Measurements from ENCODE around the gene KSR1.

The KSR1 gene

DNA sequence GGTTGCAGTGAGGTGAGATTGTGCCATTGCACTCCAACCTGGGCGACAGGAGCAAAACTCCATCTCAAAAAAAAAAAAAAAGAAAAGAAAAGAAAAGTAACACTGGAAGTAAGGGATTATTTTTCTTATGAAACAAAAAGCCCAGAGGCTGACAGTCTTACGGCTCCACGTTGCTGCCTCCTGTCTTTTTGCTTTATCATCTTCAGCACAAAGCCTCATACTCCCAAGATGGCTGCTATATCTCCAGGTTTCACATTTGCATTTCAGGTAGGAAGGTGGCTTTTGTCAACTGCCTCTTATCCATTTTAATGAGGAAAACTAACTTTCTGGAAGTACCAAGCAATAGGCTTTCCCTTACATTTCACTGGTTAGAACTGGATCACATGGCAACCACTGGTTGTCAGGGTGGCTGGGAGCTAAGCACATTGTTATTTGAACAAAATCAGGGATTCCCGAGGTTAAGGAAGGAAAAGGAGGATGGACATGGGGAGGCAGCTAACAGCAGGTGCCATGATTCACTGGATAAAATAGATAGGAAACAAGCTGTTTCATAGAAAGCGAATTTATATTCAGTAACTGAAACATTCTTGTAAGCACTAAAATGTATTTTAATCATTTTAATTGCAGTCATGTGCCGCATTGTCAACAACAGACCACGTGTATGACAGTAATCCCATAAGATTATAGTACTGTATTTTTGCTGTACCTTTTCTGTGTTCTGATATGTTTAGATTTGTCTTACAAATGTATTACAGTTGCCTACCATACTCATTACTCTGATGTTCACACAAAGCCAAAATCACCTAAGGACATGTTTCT is 58.6 kb downstream of the KSR1 start:
- DNase-seq (ENCODE audit: low read depth) = no peak

DNA sequence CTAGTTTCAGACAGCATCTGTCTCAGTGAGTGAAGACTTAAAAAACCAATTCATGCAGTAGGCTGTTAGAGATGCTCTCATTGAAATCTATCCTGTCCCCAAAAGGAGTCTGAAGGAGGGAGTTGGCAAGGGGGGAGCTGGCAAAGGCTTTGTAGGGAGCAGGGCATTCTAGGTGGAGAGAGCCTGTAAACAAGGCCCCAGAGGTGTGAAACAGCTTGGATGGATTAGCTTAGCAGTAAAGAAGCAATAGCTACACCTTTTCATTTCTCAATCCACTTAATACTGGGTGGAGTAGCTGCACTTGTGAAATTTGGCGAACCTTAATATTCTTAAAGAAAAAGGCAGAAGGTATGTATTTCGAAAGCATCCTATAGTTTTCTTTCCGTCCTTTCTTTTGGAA is 61.8 kb downstream of the KSR1 start:
- no peak for DNase-seq (ENCODE audit: low read depth)

GRCh38 chr17:27518545-27519521 is 62.6 kb downstream of the KSR1 start:
- no peak for DNase-seq (ENCODE audit: low read depth)

- no peak for DNase-seq (ENCODE audit: low read depth)
These were observed 63.3 kb downstream of the KSR1 start for GRCh38 chr17:27519550-27519949.

DNA sequence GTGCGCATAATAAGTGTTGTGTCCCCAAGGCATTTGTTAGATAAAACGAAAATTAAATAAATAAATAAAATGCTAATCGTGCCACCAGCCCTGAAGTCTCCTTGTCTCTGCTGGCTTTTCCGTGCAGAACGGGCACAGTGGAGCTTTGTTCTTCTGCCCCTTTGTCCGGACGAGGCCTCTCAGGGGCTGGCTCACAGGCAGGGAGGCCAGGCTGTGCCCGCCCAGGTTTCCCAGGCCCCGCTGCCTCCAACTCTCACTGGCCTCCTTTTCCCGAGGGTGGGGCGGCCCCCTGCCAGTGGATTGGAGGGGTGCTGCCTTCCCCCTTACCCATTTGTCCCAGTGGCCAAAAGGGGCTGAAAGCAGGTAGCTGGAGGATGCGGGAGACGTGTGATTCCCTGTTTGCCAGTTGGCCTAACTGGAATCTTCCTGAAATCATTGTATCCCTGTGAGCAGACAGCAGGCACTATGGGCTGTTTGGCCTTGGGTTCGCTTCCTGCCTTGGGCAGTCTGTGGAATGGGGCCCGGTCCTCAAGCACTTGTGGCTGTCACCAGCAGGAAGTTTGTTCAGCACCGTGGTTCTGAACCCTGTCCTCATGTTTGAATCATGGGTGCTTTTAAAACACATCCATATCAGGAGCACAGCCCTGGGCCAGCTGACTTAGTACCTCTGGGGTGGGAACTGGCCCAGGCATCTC is 64.4 kb downstream of the KSR1 start:
- no peak for DNase-seq (ENCODE audit: low read depth)

DNA sequence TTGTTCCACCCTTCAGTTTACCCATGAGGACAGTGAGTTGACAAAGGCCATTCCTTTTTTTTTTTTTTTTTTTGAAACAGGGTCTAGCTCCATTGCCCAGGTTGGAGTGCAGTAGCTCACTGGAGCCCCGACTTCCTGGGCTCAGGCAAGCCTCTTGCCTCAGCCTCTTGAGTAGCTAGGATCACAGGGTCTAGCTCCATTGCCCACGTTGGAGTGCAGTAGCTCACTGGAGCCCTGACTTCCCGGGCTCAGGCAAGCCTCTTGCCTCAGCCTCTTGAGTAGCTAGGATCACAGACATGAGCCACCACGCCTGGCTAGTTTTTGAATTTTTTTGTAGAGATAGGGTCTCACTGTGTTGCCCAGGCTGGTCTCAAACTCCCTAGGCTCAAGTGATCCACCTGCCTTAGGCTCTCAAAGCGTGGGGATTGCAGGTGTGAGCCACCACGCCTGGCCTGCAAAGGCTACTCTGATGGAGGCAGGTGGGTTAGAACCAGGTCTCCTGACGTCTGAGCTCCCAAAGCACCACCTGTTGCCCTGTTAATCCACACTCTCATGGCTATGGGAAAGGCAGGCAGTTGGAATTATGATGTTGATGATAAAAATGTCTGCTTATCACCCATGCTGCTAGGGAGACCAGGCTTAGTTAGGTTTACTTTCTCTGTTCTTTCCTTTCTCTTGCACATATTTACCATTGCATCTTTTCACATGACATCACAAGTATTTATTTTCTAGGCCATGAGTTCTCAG is 65.2 kb downstream of the KSR1 start:
- no peak for DNase-seq (ENCODE audit: low read depth)

DNA sequence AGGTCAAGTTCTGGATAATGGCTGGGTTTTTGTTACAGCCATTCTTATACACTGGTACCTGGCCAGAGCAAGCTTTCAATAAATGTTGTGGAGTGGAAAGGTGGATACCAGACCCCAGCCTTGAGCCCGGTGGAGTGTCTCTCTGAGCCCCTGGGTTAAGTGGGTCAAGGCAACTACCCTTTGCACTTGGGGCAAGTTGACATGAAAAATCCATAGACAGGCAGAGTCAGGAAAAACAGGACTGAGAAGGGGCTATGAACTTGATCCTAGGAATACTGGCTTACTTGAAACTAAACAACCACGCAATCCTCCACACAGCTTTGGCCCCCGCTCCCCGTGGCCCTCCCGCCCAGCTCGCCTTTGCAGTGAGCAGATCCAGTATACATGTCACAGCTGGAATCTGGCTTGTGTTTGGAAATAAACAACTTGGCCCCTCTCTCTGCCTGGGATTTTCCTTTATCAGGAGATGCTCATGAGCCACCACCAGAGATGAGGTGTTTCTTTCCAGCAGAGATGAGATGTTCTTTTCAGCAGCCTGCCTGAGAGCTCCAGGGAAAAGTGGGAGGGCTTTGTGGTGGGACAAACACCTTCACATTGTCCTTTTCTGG is 65.9 kb downstream of the KSR1 start:
- DNase-seq (ENCODE audit: low read depth) = no peak

GRCh38 chr17:27523712-27524111 is 67.5 kb downstream of the KSR1 start:
- DNase-seq (ENCODE audit: low read depth) = no peak

GRCh38 chr17:27524594-27524993 is 68.3 kb downstream of the KSR1 start:
- DNase-seq (ENCODE audit: low read depth) = no peak

DNA sequence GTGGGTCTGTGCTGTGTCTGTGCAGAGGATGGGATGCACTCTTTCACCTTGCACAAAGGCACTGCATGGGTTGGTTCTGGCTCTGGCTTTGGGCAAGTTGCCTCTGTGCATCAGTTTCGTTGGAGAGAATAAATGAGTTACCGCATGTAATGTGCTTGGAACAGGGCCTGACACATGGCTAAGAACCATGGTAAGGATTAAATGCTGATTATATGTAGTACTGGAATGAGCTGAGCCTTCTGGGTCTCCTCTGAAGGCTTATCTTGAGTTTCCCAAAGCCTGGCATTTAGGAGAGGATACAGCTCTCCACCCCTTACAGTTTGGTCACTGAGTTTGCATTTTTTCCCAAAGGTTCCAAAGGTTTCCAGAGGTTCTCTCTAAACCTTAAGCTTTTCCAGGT is 69.1 kb downstream of the KSR1 start:
- DNase-seq (ENCODE audit: low read depth) = no peak

GRCh38 chr17:27525836-27526603 is 69.8 kb downstream of the KSR1 start:
- no peak for DNase-seq (ENCODE audit: low read depth)

GRCh38 chr17:27526604-27527002 is 70.4 kb downstream of the KSR1 start:
- no peak for DNase-seq (ENCODE audit: low read depth)

GRCh38 chr17:27529230-27529796 is 73.1 kb downstream of the KSR1 start:
- no peak for DNase-seq (ENCODE audit: low read depth)

DNA sequence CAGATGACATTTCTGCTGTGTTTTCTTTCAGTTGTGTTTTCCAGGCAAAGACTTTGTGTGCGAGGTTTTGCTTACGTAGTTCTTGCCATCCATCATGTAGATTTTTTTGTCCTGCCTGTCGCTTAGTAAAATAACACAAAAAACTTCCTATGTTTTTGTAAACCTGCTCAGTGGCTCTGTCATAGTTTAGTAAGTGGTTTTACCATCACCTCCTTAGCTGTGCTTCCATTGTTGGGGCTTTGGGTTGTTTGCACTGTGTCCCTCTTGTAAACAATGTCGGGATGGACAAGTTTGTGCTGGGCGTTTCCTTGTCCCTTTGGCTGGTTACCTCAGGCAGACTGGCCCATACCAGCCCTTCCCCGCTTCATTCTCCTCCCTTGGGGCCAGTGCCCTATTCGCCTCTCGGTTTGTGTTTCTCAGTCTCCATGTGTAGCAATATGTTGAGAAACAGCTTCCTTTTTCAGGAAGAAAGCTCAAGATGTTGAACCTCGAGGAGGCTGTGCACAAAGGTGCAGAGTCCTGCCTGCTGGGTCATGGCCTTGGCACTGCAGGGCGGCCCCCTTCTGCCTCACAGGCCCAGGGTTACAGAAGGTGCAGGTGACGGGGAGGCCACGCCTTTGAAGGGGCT is 74.6 kb downstream of the KSR1 start:
- DNase-seq (ENCODE audit: low read depth) = no peak

DNA sequence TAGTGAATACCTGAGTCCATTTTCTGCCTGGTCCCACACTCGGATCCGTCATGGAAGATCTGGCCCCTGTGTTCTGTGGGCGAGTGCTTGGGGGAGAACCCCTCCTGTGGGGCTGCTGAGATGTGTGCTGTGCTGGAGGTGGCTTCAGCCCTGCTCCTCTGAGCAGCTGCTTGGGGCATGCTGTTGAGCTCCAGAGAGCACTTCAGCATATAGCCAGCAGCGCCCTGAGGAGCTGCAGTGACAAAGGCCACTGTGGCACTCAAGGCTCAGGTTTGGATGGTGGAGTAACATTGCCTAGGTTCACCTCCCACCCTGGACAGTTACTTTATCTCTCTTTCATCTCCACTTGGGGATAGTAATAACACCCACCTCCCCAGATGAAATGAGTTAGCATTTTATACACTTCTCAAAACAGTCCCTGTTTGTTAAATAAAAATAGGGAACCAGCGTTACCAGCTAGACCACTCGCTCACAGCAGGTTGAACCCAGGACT is 75.3 kb downstream of the KSR1 start:
- DNase-seq (ENCODE audit: low read depth) = no peak

- no peak for DNase-seq (ENCODE audit: low read depth)
These were observed 76.3 kb downstream of the KSR1 start for GRCh38 chr17:27532269-27533263.

- no peak for DNase-seq (ENCODE audit: low read depth)
These were observed 77.9 kb downstream of the KSR1 start for GRCh38 chr17:27533874-27534815.

All from stimulated activated CD8-positive, alpha-beta memory T cell treated with anti-CD3 and anti-CD28 coated beads, Interleukin-15, amount 100 ng/mL, for 24 hours (primary cell).